K562 (cell line): ENCODE data around the gene LMX1B.

Source experiments
- CBFA2T3 ChIP-seq: fragments of 450-650 bp; IDR thresholded peaks from 2 replicates; pipeline ENCODE4 v1.6.1; 2017
- CXXC5 ChIP-seq: fragments of 250-450 bp; sonication (Bioruptor Pico); IDR thresholded peaks from 2 replicates; pipeline ENCODE4 v1.8.0; 2022; ENCODE audit warnings: inconsistent platforms, mild to moderate bottlenecking, moderate library complexity
- E2F6 ChIP-seq, 2 experiments: IDR thresholded peaks; 2 replicates each; pipeline ENCODE4 v1.6.1; 2011; ENCODE audit warnings: borderline replicate concordance in 1 of 2, control low read depth in 1 of 2, low read depth in 1 of 2, low read length in 1 of 2, mild to moderate bottlenecking in 1 of 2, mixed read lengths in 1 of 2, moderate library complexity in 1 of 2; ENCODE audit not compliant: insufficient read depth in 1 of 2, insufficient read length in 1 of 2, poor library complexity in 1 of 2, severe bottlenecking in 1 of 2; ENCODE audit errors: extremely low read depth in 1 of 2
- ETV6 ChIP-seq, 3 experiments: fragments of 150-350 bp in 1 of 3; sonication (generic) in 1 of 3; formaldehyde crosslinking in 1 of 3; IDR thresholded peaks; 2 replicates each; pipeline versions ENCODE4 v1.6.1 to v1.8.0; 2014 to 2022; ENCODE audit warnings: borderline replicate concordance in 2 of 3, low read depth in 2 of 3, antibody characterized with exemption in 1 of 3, low read length in 1 of 3, mild to moderate bottlenecking in 1 of 3, missing genetic modification reagents in 1 of 3
- GATAD2B ChIP-seq: fragments of 450-650 bp; IDR thresholded peaks from 2 replicates; pipeline ENCODE4 v1.6.1; 2017; ENCODE audit warnings: mild to moderate bottlenecking, borderline replicate concordance
- KAT8 ChIP-seq: fragments of 450-650 bp; IDR thresholded peaks from 2 replicates; pipeline ENCODE4 v1.6.1; 2016; ENCODE audit warnings: low read depth, mild to moderate bottlenecking
- NRF1 ChIP-seq, 2 experiments: fragments of 450-650 bp; IDR thresholded peaks in 1 of 2; conservative IDR thresholded peaks in 1 of 2; 2 replicates each; pipeline ENCODE4 v1.6.1; 2014; ENCODE audit warnings: mild to moderate bottlenecking in 2 of 2
- POLR2A ChIP-seq: fragments of 450-650 bp; conservative IDR thresholded peaks from 2 replicates; pipeline ENCODE4 v1.6.1; 2016
- TCFL5 ChIP-seq: fragments of 250-450 bp; sonication (Bioruptor Pico); conservative IDR thresholded peaks from 2 replicates; pipeline ENCODE4 v1.6.1; 2021; ENCODE audit warnings: mild to moderate bottlenecking, moderate library complexity, matching md5 sums
- TEAD4 ChIP-seq, 2 experiments: sonication (generic) in 1 of 2; formaldehyde crosslinking in 1 of 2; IDR thresholded peaks; 2 replicates each; pipeline versions ENCODE4 v1.6.1 to v1.8.0; 2012 to 2022; ENCODE audit warnings: borderline replicate concordance in 1 of 2, inconsistent platforms in 1 of 2, low read length in 1 of 2, mild to moderate bottlenecking in 1 of 2, missing genetic modification reagents in 1 of 2
- ZC3H4 ChIP-seq: sonication (generic); formaldehyde crosslinking; IDR thresholded peaks from 2 replicates; pipeline ENCODE4 v1.9.0; 2021; ENCODE audit warnings: missing genetic modification reagents, borderline replicate concordance
- ZZZ3 ChIP-seq: fragments of 450-650 bp; IDR thresholded peaks from 2 replicates; pipeline ENCODE4 v1.6.1; 2016; ENCODE audit warnings: antibody characterized with exemption, mild to moderate bottlenecking, moderate library complexity
- TF ChIP-seq, protein P1 (sequence below): fragments of 250-450 bp; sonication (Bioruptor Pico); IDR thresholded peaks from 2 replicates; pipeline ENCODE4 v1.5.0; 2021; ENCODE audit warnings: mild to moderate bottlenecking, moderate library complexity
- TF ChIP-seq, protein P2 (sequence below): fragments of 250-450 bp; sonication (Bioruptor Pico); IDR thresholded peaks from 2 replicates; pipeline ENCODE4 v1.8.0; 2021; ENCODE audit warnings: moderate library complexity, mild to moderate bottlenecking, inconsistent platforms

DNA sequence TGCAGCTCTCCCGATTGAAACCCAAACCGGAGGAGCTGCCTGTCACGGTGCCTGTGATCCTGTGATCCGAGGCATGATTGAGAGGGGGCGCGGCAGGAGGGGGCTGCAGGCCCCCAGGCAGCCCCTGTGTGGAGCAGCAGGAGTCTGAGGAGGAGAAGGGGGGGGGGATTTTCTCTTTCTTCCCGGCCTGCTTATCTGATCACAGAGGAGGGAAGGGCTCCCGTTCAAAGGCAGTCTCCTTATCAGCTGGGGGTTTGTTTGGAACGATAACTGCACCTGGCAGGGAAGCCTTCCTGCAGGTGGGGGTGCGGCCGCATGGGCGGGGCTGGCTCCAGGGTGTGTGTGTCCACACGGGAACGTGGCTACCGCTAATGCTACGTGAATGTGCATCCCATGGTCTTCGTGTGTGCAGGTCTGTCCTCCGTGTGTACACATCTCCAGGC, 38.4 kb downstream of the LMX1B start:
- TF ChIP-seq, protein P1, sequence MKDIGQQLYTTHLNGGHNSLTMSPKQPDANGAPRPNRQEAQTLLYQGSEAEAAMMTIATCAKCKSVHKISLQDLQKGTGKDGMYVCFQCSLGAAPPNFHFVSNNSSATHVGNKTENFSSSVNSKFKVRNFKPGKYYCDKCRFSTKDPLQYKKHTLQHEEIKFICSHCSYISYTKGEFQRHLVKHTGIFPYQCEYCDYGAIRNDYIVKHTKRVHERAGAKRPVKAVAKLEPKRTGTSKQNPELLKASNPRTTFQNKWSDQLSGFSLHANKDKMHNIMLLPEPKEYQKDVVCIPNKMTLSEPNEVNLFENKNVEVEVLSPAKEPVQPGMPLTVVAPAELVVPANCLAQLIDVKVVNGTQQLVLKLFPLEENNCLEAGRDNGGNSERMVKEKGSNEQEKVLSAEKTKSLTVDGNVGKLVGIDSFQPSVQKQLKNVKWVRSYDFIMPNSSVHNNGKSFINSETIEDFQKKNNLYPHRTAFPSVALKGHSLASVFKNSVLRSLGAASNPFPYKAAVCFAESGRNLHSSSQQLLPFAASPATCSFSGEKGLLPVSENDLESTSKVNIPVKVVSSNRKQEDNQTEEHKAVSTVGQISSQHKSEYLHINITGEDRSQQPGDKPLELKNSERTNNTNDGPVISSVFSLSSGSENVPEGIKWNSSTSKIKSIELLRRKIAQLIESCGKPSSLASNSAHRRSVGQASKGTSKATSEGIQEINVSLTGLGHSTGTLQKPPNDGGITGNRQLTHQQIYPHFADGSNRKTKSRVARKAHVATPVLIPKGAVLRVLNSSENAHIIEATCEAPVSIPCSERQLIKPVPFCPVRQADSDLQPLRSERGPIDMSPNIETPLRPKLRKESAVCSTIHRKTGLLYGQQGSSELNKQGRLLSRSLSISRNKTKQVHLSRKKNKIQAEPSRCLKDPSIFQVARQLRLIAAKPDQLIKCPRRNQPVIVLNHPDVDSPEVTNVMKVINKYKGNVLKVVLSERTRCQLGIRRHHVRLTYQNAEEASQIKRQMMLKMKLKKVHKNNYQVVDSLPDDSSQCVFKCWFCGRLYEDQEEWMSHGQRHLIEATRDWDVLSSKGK (CRISPR knock-in tag): no peak
- TF ChIP-seq E2F6 (IDR thresholded peaks at IDR 0.05; ENCODE audit: borderline replicate concordance in 1 of 2, extremely low read depth in 1 of 2, insufficient read depth in 1 of 2, insufficient read length in 1 of 2, low read depth in 1 of 2, low read length in 1 of 2, poor library complexity in 1 of 2, severe bottlenecking in 1 of 2) (no peak), CXXC5 (no peak), NRF1 (conservative IDR thresholded peaks at IDR 0.05 in 1 of 2, IDR thresholded peaks at IDR 0.05 in 1 of 2) (no peak), TCFL5 (no peak), GATAD2B (no peak), TEAD4 (IDR thresholded peaks at IDR 0.05; ENCODE audit: low read length) (no peak), TEAD4 (CRISPR knock-in tag; IDR thresholded peaks at IDR 0.05; ENCODE audit: borderline replicate concordance) (no peak), ZC3H4 (CRISPR knock-in tag) (no peak), KAT8 (no peak), POLR2A (no peak), ZZZ3 (no peak), CBFA2T3 (no peak), ETV6 (IDR thresholded peaks at IDR 0.05; ENCODE audit: borderline replicate concordance in 1 of 2, low read depth in 2 of 2, low read length in 1 of 2) (no peak), ETV6 (CRISPR knock-in tag; IDR thresholded peaks at IDR 0.05; ENCODE audit: borderline replicate concordance) (no peak)
- TF ChIP-seq, protein P2, sequence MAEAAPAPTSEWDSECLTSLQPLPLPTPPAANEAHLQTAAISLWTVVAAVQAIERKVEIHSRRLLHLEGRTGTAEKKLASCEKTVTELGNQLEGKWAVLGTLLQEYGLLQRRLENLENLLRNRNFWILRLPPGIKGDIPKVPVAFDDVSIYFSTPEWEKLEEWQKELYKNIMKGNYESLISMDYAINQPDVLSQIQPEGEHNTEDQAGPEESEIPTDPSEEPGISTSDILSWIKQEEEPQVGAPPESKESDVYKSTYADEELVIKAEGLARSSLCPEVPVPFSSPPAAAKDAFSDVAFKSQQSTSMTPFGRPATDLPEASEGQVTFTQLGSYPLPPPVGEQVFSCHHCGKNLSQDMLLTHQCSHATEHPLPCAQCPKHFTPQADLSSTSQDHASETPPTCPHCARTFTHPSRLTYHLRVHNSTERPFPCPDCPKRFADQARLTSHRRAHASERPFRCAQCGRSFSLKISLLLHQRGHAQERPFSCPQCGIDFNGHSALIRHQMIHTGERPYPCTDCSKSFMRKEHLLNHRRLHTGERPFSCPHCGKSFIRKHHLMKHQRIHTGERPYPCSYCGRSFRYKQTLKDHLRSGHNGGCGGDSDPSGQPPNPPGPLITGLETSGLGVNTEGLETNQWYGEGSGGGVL (CRISPR knock-in tag): no peak
